Activated naive CD4-positive, alpha-beta T cell treated with anti-CD3 and anti-CD28 coated beads, Interleukin-2, amount 50 U/mL, for 72 hours (primary cell): ENCODE data around the gene NTRK2. TPM values are rescaled to one million over a fixed set of nuclear protein-coding genes. Genes with fewer than 3 reads are reported as not detected.

Experiments
- ATAC-seq, 2 donors: fragments of 150-1000 bp; cut with Tn5 transposase; 2 replicates each; pipeline ENCODE4 v1.10.0; 2021; ENCODE audit warnings: mild to moderate bottlenecking in 2 of 2, moderate library complexity in 2 of 2
- DNase-seq, 2 donors: peaks; one replicate each; pipeline ENCODE4 v3.0.0; 2021 to 2022; ENCODE audit warnings: low spot score in 2 of 2
- H3K27ac Mint-ChIP-seq, 2 donors: one replicate each; pipeline ENCODE4 v1.8.0; 2022; ENCODE audit warnings: mild to moderate bottlenecking in 2 of 2, mixed read lengths in 2 of 2
- H3K36me3 Mint-ChIP-seq, 2 donors: one replicate each; pipeline ENCODE4 v1.8.0; 2022; ENCODE audit warnings: mixed read lengths in 2 of 2
- H3K9me3 Mint-ChIP-seq, 2 donors: one replicate each; pipeline ENCODE4 v1.8.0; 2022; ENCODE audit warnings: mixed read lengths in 2 of 2
- total RNA-seq, 2 donors: library from RNA; stranded (reverse); gene quantifications; one replicate each; pipeline ENCODE4 v1.2.3, GENCODE V29; 2022

Gene NTRK2
- total RNA-seq, 2 donors from 2014 or later = 0.16 to 0.21 TPM

DNA sequence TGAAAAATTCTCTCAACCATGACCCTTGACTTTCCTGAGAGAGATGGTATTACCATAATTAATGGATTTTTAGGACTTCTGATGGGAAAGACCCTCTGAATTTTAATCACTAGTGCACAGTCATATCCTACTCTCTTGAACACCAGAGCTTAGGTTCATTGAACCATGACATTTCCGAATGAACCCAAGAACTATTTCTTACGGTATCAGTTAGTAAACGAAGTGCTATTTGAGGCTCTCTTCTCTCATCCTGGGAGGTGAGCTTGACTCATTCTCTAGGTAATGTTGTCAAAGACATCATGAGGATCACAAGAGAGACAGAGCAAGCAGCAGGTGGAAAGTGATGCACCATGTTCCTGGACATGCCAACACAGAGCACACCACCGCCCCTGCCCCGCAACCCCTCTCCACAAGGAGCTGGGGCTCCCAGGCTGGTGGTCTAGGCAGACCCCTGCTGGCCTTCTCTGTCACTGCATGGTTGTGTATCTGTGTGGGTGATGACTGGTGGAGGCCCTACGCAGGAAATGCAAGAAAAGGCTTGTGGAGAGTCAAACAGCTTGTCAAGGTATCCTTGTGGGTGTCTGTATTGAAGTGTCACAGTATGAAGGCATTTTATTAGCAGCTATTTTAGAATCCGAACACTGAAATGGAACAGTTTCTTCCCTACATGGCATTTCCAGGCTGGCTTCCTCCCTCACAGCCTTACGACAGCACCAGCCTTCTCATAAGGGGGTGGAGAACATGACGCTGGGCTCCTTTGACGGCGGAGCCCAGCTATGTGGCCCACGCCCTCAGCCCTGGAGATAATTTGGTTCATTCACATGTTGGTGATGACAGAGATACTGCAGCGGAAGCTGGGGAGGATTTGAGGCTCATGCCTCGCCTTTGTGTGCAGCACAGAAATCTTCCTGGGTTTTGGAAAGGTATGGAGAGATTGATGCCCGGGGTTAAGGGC is 297.6 kb downstream of the NTRK2 start:
- H3K36me3 Mint-ChIP-seq = no peaks in the 10 kb centered on the region
- H3K27ac Mint-ChIP-seq = no peak overlapping the region
- ATAC-seq = no peak
- no peaks in the 10 kb centered on the region for H3K9me3 Mint-ChIP-seq
- DNase-seq = no peak

DNA sequence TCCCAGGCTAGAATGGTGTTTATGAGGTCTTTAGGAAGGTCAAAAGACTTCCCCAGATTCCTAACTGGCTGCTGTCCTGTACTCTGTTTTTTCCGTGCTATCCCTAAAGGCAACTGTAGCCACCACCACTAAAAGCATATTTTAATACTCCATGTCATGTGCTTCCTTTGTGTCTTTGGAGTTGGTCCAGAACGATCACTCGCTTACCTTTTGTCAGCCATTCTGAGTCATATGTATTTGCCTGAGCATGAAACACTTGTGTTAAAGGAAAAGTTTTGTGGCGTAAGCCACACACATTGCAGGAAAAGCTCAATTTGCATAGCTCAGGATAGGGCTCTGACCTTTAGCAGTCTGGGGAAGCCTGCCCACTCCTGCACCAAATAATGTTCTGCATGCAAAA is 299.6 kb downstream of the NTRK2 start:
- H3K9me3 Mint-ChIP-seq = no peaks in the 10 kb centered on the region

DNA sequence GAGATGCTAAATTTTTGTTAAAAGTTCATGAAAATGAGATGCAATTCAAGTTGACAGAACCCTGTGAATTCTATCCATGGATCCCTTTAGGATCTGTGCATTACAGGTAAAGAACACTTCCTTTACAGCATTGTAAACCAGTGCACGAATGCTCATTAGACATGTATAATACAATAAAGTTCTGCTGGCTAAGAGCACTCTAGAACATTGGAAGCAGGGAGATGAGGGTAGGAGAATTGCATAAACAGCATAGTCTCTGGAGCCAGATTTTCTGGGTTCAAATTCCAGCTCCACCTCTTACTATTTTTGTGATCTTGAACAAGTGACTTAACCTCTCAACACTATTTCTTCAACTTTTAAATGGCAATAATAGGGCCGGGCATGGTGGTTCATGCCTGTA is 300.2 kb downstream of the NTRK2 start:
- no peaks in the 10 kb centered on the region for H3K9me3 Mint-ChIP-seq
- no peaks in the 10 kb centered on the region for H3K36me3 Mint-ChIP-seq
- H3K27ac Mint-ChIP-seq = no peak overlapping the region
- DNase-seq (no peak), ATAC-seq (no peak)

More for the DNA sequence above, 299.6 kb downstream of the NTRK2 start:
- no peaks in the 10 kb centered on the region for H3K36me3 Mint-ChIP-seq
- no peak for ATAC-seq
- H3K27ac Mint-ChIP-seq = no peak overlapping the region
- no peak for DNase-seq

DNA sequence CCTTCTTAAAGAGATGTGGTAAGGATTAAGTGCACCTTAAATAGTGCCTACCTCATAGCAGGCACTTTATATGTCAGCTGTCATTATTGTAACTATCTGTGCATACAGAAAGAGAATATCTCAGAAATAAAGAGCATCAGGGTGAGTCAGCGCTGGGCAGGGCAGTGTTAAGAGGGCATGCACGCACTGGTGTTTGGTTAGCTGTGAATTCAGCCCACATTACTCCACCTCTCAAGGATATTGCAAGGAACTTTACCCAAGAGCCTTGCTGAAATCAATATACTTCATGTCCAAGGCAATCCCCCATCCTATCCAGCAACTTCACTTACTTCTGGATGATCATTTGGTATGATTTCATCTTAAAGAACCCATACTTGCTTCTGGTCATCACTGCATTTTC is 300.9 kb downstream of the NTRK2 start:
- Mint-ChIP-seq H3K27ac (no peak overlapping the region), H3K36me3 (no peaks in the 10 kb centered on the region), H3K9me3 (no peaks in the 10 kb centered on the region)
- DNase-seq (no peak), ATAC-seq (no peak)

DNA sequence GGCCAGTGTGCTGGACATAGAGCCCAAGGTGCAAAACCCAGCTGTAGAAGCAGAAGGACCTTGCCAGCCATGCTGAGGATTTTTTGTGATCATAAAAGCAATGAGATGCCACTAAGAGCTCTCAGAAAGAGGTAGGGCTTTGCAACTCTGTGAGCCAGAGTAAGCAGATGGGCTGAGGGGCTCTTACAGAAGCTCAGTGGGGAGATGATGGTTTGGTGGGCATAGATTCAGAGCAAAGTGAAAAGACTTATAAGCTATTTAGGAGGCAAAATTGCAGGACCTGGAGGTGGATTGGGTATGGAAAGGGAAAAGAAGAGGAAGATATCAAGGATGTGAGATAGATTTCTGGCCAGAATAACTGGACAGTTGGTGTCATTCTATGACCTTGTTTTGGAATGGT is 302.0 kb downstream of the NTRK2 start:
- DNase-seq (no peak), ATAC-seq (no peak)
- Mint-ChIP-seq H3K27ac (no peak overlapping the region), H3K9me3 (no peaks in the 10 kb centered on the region), H3K36me3 (no peaks in the 10 kb centered on the region)

DNA sequence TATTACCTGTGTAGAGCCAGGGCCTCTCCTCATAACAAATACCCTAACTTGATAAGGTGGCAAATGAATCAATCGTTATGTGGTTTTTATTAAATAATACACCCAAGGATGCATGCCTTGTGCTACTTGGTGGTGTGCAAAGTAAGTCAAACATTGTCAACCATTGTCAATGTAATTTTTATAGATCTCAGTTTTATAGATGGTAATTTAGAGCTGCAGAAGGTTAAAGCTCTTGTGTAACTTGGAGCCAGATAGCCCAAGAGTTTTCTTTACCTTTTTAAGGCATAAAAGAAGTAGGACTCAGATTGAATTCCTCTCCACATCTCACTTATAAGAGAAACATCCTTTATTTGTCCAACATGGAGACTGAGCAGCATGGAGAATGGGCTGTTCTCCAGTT is 304.7 kb downstream of the NTRK2 start:
- DNase-seq (no peak), ATAC-seq (no peak)
- Mint-ChIP-seq H3K9me3 (no peaks in the 10 kb centered on the region), H3K27ac (no peak overlapping the region), H3K36me3 (no peaks in the 10 kb centered on the region)

DNA sequence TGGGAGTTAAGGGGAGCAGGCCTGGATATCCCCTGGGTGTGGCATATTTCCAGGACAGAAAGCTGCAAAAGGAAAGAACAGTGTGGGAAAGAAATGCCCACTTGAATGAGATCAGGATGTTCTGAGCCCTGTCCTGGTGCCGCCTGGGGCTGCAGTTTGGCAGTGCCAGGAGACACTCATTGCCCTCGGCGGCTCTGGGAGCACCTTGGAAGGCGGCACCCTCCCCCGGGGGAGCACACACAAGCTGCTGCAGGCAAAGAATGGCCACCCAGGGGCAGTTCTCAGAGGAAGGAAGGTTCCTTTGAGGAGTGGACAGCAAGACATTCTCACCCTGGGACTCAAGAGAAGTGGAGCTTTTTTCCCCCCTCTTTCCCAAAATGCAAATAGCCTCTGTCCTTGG is 305.3 kb downstream of the NTRK2 start:
- ATAC-seq (no peak), DNase-seq (no peak)
- no peaks in the 10 kb centered on the region for H3K36me3 Mint-ChIP-seq
- H3K9me3 Mint-ChIP-seq = no peaks in the 10 kb centered on the region
- no peak overlapping the region for H3K27ac Mint-ChIP-seq

DNA sequence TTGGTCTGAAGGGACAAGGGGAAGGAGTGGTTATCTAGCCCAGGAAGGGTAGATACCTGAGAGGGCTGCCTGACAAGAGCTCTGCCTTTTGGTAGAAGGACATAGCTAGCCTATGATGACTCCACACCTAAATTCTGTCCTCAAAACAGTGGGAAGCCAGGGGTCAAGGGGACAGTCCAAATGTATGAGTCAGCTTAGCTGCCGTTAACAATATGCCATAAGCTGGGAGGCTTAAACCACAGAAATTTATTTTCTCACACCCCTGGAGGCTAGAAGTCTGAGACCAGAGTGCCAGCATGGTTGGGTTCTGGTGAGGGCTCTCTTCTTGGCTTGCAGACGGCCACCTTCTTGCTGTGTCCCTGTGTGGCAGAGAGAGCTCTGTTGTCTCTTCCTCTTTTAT is 306.4 kb downstream of the NTRK2 start:
- no peaks in the 10 kb centered on the region for H3K36me3 Mint-ChIP-seq
- no peak overlapping the region for H3K27ac Mint-ChIP-seq
- no peaks in the 10 kb centered on the region for H3K9me3 Mint-ChIP-seq
- ATAC-seq = no peak
- no peak for DNase-seq

DNA sequence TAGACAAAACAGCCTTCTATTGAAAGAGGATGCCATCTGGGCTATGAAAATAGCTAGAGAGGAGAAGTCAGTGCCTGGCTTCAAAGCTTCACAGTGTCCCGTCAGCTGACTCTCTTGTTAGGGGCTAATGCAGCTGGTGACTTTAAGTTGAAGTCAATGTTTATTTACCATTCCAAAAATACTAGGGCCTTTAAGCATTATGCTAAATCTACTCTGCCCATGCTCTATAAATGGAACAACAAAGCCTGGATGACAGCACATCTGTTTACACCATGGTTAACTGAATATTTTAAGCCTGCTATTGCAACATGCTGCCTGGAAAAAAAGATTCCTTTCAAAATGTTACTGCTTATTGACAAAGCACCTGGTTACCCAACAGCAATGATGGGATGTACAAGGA is 309.1 kb downstream of the NTRK2 start:
- ATAC-seq = no peak
- Mint-ChIP-seq H3K36me3 (no peaks in the 10 kb centered on the region), H3K9me3 (no peaks in the 10 kb centered on the region), H3K27ac (no peak overlapping the region)
- DNase-seq = no peak

DNA sequence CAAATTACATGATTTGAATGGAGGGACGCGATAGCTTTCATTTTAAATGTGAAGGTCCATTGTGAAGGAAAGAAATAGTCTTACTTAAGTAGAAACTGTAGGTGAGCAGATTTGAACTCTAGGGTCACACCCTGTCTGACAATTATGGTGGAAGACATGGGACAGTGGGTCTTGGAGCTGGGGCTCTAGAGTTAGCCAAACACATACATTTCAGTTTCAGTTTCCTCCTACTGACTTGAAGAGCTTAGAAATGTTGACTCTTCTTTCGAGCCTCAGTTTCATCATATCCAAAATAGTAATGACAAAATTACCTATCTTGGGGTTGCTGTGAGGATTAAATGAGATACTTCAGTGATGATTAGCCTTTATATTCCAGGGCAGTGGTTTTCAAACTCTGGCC is 314.2 kb downstream of the NTRK2 start:
- Mint-ChIP-seq H3K9me3 (no peaks in the 10 kb centered on the region), H3K27ac (no peak overlapping the region), H3K36me3 (no peaks in the 10 kb centered on the region)
- ATAC-seq (no peak), DNase-seq (no peak)

DNA sequence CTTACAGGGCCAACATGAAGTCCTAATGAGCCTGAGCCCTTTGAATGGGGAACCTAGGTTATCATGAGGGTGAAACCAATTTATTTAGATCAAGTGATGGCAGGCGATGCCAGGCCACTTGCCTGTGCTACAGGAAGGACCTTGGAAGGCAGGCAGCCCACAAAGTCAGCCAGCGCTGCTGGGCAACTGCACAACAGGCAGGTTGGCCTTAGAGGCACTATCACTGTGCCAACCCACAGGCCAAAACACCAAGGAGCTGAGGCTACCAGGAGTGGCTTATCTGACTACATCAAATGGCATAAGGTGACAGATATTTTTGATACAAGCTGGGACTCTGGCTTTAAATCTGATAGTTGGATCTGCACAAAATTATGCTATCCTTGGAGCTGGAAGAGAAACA is 319.1 kb downstream of the NTRK2 start:
- ATAC-seq (no peak), DNase-seq (no peak)
- Mint-ChIP-seq H3K27ac (no peak overlapping the region), H3K9me3 (no peaks in the 10 kb centered on the region), H3K36me3 (no peaks in the 10 kb centered on the region)

DNA sequence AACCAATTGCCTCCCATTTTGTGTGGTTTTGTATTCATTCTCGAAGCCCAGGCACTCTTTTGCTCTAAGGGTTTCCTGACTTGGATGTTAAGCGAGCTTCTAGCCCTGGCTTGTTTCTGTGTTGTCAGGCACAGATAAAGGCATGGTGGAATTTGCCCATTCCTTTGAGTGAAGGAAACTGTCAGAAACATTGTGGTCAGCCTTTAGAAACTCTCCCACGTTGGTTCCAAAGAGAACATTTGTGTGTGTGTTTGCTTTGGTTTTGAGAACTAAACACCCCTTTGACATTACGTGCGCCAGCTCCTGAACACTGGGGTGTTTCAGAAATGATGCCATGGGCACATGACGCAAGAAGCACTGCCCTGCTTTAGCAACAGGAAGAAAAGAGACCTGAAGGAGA is 320.9 kb downstream of the NTRK2 start:
- no peak for DNase-seq
- Mint-ChIP-seq H3K27ac (no peak overlapping the region), H3K36me3 (no peaks in the 10 kb centered on the region), H3K9me3 (no peaks in the 10 kb centered on the region)
- no peak for ATAC-seq

DNA sequence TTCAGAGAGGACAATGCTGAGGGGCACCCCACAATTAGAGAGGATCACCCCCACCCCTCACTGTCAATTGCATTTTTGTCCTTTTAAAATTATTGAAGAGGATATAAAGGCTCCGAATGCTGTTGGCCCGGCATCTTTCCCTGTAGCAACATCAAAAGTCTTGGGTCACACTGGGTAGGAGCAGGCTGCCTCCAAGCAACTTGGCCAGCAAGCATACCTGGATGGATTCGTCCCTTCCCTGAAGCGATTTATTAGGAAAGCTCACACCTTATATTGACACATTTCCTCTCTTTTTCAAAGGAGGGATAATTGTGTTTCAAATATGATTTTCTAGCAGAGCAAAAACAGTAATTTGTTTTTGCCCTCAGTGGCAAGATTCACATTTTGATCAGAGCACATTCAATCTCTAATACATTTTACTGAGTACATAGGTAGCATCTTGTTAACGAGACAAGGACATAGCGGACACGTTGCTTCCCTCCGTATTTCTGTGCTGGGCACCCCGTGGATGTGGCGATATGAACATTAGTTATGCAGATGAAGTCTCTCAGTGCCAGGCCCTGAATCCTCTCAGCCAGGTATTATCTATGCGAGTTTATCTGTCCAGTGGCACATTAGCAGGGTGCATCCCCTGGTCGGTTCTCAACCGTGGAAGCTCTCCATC is 321.5 kb downstream of the NTRK2 start:
- Mint-ChIP-seq H3K27ac (no peak overlapping the region), H3K36me3 (no peaks in the 10 kb centered on the region), H3K9me3 (no peaks in the 10 kb centered on the region)
- DNase-seq (no peak), ATAC-seq (no peak)

DNA sequence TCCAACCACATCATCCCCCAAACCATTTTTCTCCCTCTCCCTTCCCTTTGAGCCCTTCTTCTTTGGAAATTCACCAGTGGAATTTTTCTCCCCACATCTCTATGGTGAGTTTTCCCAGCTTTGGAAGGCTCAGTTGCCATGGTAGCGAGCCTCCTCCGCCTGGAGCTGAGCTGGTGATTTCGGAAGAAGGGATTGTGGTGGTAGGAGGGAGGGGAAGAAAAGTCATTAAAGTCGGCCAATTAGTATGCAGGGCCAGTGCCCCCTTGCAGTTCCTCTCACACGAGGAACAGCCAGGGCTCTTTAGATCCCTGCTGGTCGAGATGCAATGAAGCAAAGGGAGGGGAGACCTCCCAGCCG is 322.0 kb downstream of the NTRK2 start:
- DNase-seq (no peak), ATAC-seq (no peak)
- H3K27ac Mint-ChIP-seq = no peak overlapping the region
- H3K36me3 Mint-ChIP-seq = no peaks in the 10 kb centered on the region
- no peaks in the 10 kb centered on the region for H3K9me3 Mint-ChIP-seq

DNA sequence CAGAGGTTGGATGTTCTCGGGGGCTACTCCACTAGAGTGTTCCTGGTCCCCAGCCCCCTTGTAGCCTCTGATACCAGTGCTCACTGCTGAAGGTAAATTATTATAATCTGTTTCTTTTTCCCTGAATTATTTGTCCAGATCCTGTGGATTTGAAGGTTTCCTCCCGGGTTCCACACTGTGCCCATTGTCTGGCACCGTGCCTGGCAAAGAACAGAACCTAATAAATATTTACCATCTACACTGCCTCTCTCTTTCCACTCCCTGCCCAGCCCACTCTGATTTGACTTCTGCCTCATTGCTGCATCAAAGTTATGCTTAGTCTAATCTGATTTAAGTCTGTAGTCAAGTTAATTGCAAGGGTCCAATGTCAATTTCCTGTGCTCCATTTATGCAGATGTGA is 322.9 kb downstream of the NTRK2 start:
- Mint-ChIP-seq H3K27ac (no peak overlapping the region), H3K9me3 (no peaks in the 10 kb centered on the region), H3K36me3 (no peaks in the 10 kb centered on the region)
- ATAC-seq = no peak
- no peak for DNase-seq

DNA sequence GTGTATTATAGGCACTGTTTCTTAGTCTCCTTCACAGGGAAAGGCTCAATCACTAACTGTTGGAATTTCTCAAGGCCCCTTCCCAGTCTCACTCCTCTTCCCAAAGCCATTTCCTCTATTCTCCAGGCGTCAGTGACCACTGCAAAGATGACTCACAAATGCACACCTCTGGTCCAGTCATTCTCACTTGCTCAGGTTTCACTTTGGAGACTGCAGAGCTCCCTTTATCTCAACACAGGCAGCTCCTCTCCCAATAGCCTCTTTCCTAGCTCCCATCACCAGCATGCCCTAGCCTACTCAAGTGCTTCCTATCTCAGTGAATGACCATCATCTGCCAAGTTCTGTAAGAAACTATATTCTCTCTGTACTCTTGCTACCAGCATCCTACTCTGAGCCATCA is 323.6 kb downstream of the NTRK2 start:
- Mint-ChIP-seq H3K36me3 (no peaks in the 10 kb centered on the region), H3K9me3 (no peaks in the 10 kb centered on the region), H3K27ac (no peak overlapping the region)
- no peak for ATAC-seq
- DNase-seq = no peak

DNA sequence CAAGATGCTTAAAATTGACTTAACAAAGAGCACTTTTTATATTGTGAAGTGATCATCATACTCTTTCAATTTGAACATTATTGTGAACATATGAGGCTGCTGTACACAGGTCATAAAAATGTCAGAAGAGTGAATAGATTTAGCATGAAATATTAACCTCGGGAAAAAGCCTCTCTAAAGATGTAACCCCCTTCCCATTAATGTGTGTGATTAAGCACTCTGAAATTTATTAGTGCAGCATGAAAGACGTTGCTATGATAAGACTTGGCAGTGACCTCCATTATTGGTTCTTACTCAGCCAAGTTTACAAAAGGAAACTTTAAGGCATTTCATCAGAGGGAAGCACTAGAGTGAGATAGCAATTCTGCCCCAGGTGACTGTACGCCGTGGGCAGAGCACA is 326.5 kb downstream of the NTRK2 start:
- DNase-seq (no peak), ATAC-seq (no peak)
- no peak overlapping the region for H3K27ac Mint-ChIP-seq
- peaks cover 0 to under 1% of the 10 kb centered on the region in 2 donors for H3K36me3 Mint-ChIP-seq
- H3K9me3 Mint-ChIP-seq = peaks cover 0 to 4% of the 10 kb centered on the region in 2 donors

DNA sequence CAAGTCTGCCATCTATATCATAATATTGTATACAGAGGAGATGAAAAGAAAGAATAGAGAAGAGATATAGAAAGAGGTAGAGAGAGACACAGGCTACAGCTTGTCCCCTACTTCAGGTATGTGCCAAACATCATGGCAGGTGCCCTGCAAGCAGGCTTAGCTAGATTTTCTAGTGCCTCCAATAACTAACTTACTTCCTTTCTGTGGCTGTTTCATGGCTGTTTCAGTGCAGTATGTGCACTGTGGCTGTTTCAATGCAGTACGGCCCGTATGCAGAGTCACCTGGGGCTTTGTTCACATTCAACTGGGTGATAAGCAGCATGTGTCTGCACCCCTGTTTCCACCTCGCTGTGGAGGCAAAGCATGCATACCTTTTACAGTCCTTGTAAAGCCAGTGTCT is 327.2 kb downstream of the NTRK2 start:
- ATAC-seq (no peak), DNase-seq (no peak)
- H3K9me3 Mint-ChIP-seq = peaks cover 0 to 9% of the 10 kb centered on the region in 2 donors
- H3K36me3 Mint-ChIP-seq = peaks cover 0 to 5% of the 10 kb centered on the region in 2 donors
- no peak overlapping the region for H3K27ac Mint-ChIP-seq
